ENCODE measurements around the gene ALAD. TPM values are rescaled to one million over a fixed set of nuclear protein-coding genes. Genes with fewer than 3 reads are reported as not detected.

Gene ALAD
- total and polyA plus RNA-seq, 2 of the 13 experiments (the other 11 are each of a cell fraction or from before 2014, with no cell fraction given): 21.8 to 30.1 TPM

DNA sequence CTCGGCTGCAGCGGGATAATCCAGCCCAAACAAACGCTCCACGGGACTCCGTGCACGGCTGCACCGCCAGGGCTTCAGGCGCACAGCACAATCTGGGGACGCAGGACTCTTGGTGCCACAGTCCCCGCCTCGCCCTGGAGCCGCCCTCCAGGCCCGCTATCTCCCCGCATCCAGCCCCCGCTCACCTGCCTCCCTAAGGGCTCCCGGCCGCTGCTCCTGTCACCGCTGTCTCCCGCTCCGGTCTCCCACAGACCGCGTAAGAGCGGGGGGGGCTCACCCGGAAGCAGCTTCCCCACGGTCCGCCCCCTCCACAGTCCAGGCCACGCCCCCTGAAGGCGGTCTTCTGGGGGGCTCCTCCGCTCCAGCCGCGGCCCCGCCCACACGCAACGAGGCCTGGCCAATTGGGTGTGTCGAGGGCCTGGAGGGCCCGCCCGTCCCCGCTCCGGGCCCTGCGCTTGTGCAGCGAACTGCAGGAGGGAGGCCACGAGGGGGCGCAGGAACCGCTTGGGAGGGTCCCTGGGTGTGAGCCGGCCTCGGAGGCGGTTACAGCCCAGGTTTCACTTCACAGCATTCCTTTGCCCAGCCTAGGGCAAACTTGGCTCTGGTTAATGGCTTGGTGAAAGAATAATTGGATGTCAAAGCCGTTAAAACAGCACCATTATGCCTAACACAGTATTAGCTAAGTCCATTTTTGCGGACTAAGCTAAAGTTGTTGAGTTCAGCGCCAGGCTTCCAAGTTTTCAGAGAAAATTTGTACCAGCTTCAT lies at the start of gene ALAD (continued):
- TF ChIP-seq, protein P1, sequence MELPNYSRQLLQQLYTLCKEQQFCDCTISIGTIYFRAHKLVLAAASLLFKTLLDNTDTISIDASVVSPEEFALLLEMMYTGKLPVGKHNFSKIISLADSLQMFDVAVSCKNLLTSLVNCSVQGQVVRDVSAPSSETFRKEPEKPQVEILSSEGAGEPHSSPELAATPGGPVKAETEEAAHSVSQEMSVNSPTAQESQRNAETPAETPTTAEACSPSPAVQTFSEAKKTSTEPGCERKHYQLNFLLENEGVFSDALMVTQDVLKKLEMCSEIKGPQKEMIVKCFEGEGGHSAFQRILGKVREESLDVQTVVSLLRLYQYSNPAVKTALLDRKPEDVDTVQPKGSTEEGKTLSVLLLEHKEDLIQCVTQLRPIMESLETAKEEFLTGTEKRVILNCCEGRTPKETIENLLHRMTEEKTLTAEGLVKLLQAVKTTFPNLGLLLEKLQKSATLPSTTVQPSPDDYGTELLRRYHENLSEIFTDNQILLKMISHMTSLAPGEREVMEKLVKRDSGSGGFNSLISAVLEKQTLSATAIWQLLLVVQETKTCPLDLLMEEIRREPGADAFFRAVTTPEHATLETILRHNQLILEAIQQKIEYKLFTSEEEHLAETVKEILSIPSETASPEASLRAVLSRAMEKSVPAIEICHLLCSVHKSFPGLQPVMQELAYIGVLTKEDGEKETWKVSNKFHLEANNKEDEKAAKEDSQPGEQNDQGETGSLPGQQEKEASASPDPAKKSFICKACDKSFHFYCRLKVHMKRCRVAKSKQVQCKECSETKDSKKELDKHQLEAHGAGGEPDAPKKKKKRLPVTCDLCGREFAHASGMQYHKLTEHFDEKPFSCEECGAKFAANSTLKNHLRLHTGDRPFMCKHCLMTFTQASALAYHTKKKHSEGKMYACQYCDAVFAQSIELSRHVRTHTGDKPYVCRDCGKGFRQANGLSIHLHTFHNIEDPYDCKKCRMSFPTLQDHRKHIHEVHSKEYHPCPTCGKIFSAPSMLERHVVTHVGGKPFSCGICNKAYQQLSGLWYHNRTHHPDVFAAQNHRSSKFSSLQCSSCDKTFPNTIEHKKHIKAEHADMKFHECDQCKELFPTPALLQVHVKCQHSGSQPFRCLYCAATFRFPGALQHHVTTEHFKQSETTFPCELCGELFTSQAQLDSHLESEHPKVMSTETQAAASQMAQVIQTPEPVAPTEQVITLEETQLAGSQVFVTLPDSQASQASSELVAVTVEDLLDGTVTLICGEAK (IDR thresholded peaks at IDR 0.05): no peak
- TF ChIP-seq, protein P1 (CRISPR knock-in tag; IDR thresholded peaks at IDR 0.05): no peak; the same call in 1 of the 2 replicates
- TF ChIP-seq TOPORS (CRISPR knock-in tag; IDR thresholded peaks at IDR 0.05): no peak
- TF ChIP-seq ZNF552 (CRISPR knock-in tag; IDR thresholded peaks at IDR 0.05; ENCODE audit: borderline replicate concordance): peak; percentile 41; the same call in 1 of the 2 replicates
- TF ChIP-seq, protein P2, sequence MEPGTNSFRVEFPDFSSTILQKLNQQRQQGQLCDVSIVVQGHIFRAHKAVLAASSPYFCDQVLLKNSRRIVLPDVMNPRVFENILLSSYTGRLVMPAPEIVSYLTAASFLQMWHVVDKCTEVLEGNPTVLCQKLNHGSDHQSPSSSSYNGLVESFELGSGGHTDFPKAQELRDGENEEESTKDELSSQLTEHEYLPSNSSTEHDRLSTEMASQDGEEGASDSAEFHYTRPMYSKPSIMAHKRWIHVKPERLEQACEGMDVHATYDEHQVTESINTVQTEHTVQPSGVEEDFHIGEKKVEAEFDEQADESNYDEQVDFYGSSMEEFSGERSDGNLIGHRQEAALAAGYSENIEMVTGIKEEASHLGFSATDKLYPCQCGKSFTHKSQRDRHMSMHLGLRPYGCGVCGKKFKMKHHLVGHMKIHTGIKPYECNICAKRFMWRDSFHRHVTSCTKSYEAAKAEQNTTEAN (CRISPR knock-in tag; conservative IDR thresholded peaks at IDR 0.05): peak; percentile 56; the same call in 1 of the 2 replicates
- TF ChIP-seq ZFY (CRISPR knock-in tag; IDR thresholded peaks at IDR 0.05): peak; percentile 65
- TF ChIP-seq ZNF556 (CRISPR knock-in tag; IDR thresholded peaks at IDR 0.05; ENCODE audit: borderline replicate concordance): peak; percentile 75; the same call in 1 of the 2 replicates
- TF ChIP-seq TCF7L2 (IDR thresholded peaks at IDR 0.05; ENCODE audit: low read depth, low read length): no peak
- peak; percentile 76; the same call in 1 of the 2 replicates for TF ChIP-seq ZNF788 (CRISPR knock-in tag; IDR thresholded peaks at IDR 0.05; ENCODE audit: borderline replicate concordance)
- peak; percentile 82; the same call in 1 of the 2 replicates for TF ChIP-seq ZNF205 (CRISPR knock-in tag; IDR thresholded peaks at IDR 0.05)
- TF ChIP-seq HNF4A (CRISPR knock-in tag; IDR thresholded peaks at IDR 0.05): peak; percentile 55
- no peak; the same call in 1 of the 2 replicates for TF ChIP-seq TRAFD1 (CRISPR knock-in tag; IDR thresholded peaks at IDR 0.05; ENCODE audit: borderline replicate concordance)
- TF ChIP-seq ARID2 (CRISPR knock-in tag; IDR thresholded peaks at IDR 0.05; ENCODE audit: borderline replicate concordance): peak; percentile 87
- TF ChIP-seq ZNF431 (CRISPR knock-in tag; IDR thresholded peaks at IDR 0.05; ENCODE audit: borderline replicate concordance, low read depth): peak; percentile 81; the same call in 1 of the 2 replicates
- peak; percentile 78 for TF ChIP-seq NR0B2 (CRISPR knock-in tag; IDR thresholded peaks at IDR 0.05)

Measured in HepG2 (cell line).